Measurements from ENCODE around the gene CCDC91. TPM values are rescaled to one million over a fixed set of nuclear protein-coding genes. Genes with fewer than 3 reads are reported as not detected.

The CCDC91 gene
- total and polyA plus RNA-seq, 2 donors (not counting 1 experiment from before 2014, with no cell fraction given), result 23.9 to 47.6 TPM

DNA sequence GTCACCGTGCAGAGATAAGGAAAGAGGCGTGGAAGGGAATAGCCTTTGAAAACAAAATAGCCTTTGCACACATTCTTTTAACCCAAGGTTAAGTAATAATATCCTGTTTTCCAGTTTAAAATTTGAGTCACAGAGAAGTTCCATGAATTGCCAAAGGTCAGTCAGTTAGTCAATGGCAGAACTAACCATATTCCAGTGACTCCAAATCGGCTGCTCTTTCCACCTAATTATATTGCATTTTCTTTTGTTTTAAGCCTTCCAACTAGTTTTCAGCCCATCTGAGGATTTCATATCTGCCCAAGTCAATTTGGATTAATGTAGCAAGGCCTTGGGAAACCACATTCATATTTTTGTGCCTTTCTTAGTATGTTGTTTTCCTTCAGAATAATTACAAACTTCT lies 373.0 kb downstream of the CCDC91 start:
- H3K36me3 ChIP-seq (ENCODE audit: control insufficient read depth, insufficient read depth, low read length), result no peaks in the 10 kb centered on the region
- no peak overlapping the region for H2AFZ ChIP-seq (ENCODE audit: low read length)
- H3K4me1 ChIP-seq (ENCODE audit: control insufficient read depth, extremely low read depth, insufficient read depth, low read length), result peaks cover 15% of the 10 kb centered on the region
- TF ChIP-seq, protein P1, sequence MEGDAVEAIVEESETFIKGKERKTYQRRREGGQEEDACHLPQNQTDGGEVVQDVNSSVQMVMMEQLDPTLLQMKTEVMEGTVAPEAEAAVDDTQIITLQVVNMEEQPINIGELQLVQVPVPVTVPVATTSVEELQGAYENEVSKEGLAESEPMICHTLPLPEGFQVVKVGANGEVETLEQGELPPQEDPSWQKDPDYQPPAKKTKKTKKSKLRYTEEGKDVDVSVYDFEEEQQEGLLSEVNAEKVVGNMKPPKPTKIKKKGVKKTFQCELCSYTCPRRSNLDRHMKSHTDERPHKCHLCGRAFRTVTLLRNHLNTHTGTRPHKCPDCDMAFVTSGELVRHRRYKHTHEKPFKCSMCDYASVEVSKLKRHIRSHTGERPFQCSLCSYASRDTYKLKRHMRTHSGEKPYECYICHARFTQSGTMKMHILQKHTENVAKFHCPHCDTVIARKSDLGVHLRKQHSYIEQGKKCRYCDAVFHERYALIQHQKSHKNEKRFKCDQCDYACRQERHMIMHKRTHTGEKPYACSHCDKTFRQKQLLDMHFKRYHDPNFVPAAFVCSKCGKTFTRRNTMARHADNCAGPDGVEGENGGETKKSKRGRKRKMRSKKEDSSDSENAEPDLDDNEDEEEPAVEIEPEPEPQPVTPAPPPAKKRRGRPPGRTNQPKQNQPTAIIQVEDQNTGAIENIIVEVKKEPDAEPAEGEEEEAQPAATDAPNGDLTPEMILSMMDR (conservative IDR thresholded peaks at IDR 0.05 in 1 of 2, IDR thresholded peaks at IDR 0.05 in 1 of 2; ENCODE audit: low read depth in 1 of 2, low read length in 2 of 2), result no peak
- no peak for TF ChIP-seq EZH2 (IDR thresholded peaks at IDR 0.05; ENCODE audit: low read length, missing control alignments)
- peak overlapping the region; percentile 26 for H3K27ac ChIP-seq (ENCODE audit: insufficient read depth, low read length)
- H3K79me2 ChIP-seq (ENCODE audit: control insufficient read depth, insufficient read depth, low read length), result no peaks in the 10 kb centered on the region
- no peaks in the 10 kb centered on the region for H3K9me3 ChIP-seq (ENCODE audit: control insufficient read depth, insufficient read depth, low read depth, low read length)
- no peak overlapping the region for H3K4me3 ChIP-seq (replicated peaks in 1 of 4; ENCODE audit: control extremely low read depth in 1 of 4, insufficient read depth in 1 of 4, low read depth in 3 of 4, low read length in 4 of 4)
- H4K20me1 ChIP-seq (ENCODE audit: control insufficient read depth, extremely low read depth, insufficient read depth, low read length), result no peaks in the 10 kb centered on the region
- no peak for DNase-seq (ENCODE audit: low read depth in 2 of 2)
- no peak overlapping the region for H3K4me2 ChIP-seq (ENCODE audit: extremely low read depth, insufficient read depth, low read length)
- no peak overlapping the region for H3K9ac ChIP-seq (ENCODE audit: insufficient read depth, low read length)
- no peaks in the 10 kb centered on the region for H3K27me3 ChIP-seq (ENCODE audit: control insufficient read depth, insufficient read depth, low read length)

DNA sequence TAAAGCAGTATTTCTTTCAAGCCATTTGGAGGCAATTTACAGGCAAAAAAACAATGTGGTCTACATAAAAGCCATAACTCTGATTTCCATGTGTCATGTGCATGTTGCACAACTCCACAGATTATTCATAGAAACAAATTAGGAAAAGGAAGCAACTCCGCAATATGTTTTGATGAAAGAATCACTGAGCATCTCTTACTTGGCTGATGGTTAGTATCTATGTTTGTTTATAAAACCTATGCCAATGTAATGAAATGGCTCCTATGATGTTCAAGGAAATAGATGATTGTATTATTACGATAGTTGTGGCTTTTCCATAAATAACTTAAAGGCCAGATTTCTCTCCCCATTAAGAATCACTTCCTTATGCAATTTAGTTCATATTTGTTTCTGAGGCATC lies 373.7 kb downstream of the CCDC91 start:
- peak; percentile 37 to 80 for DNase-seq (ENCODE audit: low read depth in 2 of 2)
- no peak overlapping the region for H3K4me2 ChIP-seq (ENCODE audit: extremely low read depth, insufficient read depth, low read length)
- peak overlapping the region; percentile 43 for H3K27ac ChIP-seq (ENCODE audit: insufficient read depth, low read length)
- no peaks in the 10 kb centered on the region for H3K36me3 ChIP-seq (ENCODE audit: control insufficient read depth, insufficient read depth, low read length)
- no peaks in the 10 kb centered on the region for H3K79me2 ChIP-seq (ENCODE audit: control insufficient read depth, insufficient read depth, low read length)
- H3K27me3 ChIP-seq (ENCODE audit: control insufficient read depth, insufficient read depth, low read length), result no peaks in the 10 kb centered on the region
- TF ChIP-seq, protein P1 (conservative IDR thresholded peaks at IDR 0.05 in 1 of 2, IDR thresholded peaks at IDR 0.05 in 1 of 2; ENCODE audit: low read depth in 1 of 2, low read length in 2 of 2), result no peak
- no peak for TF ChIP-seq EZH2 (IDR thresholded peaks at IDR 0.05; ENCODE audit: low read length, missing control alignments)
- no peak overlapping the region for H2AFZ ChIP-seq (ENCODE audit: low read length)
- H3K9me3 ChIP-seq (ENCODE audit: control insufficient read depth, insufficient read depth, low read depth, low read length), result no peaks in the 10 kb centered on the region
- no peaks in the 10 kb centered on the region for H4K20me1 ChIP-seq (ENCODE audit: control insufficient read depth, extremely low read depth, insufficient read depth, low read length)
- H3K4me3 ChIP-seq (replicated peaks in 1 of 4; ENCODE audit: control extremely low read depth in 1 of 4, insufficient read depth in 1 of 4, low read depth in 3 of 4, low read length in 4 of 4), result no peak overlapping the region
- no peak overlapping the region for H3K9ac ChIP-seq (ENCODE audit: insufficient read depth, low read length)
- H3K4me1 ChIP-seq (ENCODE audit: control insufficient read depth, extremely low read depth, insufficient read depth, low read length), result peaks cover 21% of the 10 kb centered on the region

DNA sequence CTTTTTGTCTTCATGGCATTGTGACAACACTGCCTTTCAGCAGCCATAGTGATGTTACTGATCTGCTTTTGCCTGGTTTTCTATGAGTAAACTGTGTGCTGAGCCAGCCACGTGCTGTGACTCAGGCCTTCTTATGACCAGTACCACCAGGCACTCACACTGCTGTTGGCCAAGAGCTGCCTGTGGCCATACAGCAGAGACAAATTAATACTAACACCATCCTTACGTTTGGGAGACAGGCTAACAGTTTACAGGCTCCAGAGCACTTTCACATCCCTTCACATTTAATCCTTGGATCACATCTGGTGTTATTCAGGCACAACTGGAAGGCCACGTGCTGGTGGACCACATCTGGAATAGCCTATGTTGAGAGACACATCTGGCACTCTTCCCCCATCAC lies 377.9 kb downstream of the CCDC91 start:
- Histone ChIP-seq H3K27ac (ENCODE audit: insufficient read depth, low read length) (peak overlapping the region; percentile 76), H3K36me3 (ENCODE audit: control insufficient read depth, insufficient read depth, low read length) (no peaks in the 10 kb centered on the region), H2AFZ (ENCODE audit: low read length) (no peak overlapping the region)

More for the DNA sequence above, 377.9 kb downstream of the CCDC91 start:
- Histone ChIP-seq H3K4me2 (ENCODE audit: extremely low read depth, insufficient read depth, low read length) (peak overlapping the region; percentile 32), H3K9ac (ENCODE audit: insufficient read depth, low read length) (no peak overlapping the region), H3K4me3 (replicated peaks in 1 of 4; ENCODE audit: control extremely low read depth in 1 of 4, insufficient read depth in 1 of 4, low read depth in 3 of 4, low read length in 4 of 4) (no peak overlapping the region), H3K27me3 (ENCODE audit: control insufficient read depth, insufficient read depth, low read length) (no peaks in the 10 kb centered on the region), H3K9me3 (ENCODE audit: control insufficient read depth, insufficient read depth, low read depth, low read length) (no peaks in the 10 kb centered on the region), H3K79me2 (ENCODE audit: control insufficient read depth, insufficient read depth, low read length) (no peaks in the 10 kb centered on the region), H3K4me1 (ENCODE audit: control insufficient read depth, extremely low read depth, insufficient read depth, low read length) (peaks cover 30% of the 10 kb centered on the region), H4K20me1 (ENCODE audit: control insufficient read depth, extremely low read depth, insufficient read depth, low read length) (no peaks in the 10 kb centered on the region)
- TF ChIP-seq EZH2 (IDR thresholded peaks at IDR 0.05; ENCODE audit: low read length, missing control alignments), result no peak
- TF ChIP-seq, protein P1 (conservative IDR thresholded peaks at IDR 0.05 in 1 of 2, IDR thresholded peaks at IDR 0.05 in 1 of 2; ENCODE audit: low read depth in 1 of 2, low read length in 2 of 2), result no peak
- peak; percentile 90 to 94 for DNase-seq (ENCODE audit: low read depth in 2 of 2)

Data from fibroblast of lung (primary cell).